Stimulated activated memory B cell treated with anti-CD40 and anti-IgM and Interleukin-4, amounts not matched to agents 10 μg/mL and 1 μg/mL and 100 μg/mL, for 72 hours (primary cell): ENCODE results near the gene MARK1.

Source experiments
- ATAC-seq: fragments of 150-1000 bp; cut with Tn5 transposase; 2 replicates; pipeline ENCODE4 v1.10.0; 2021
- H3K27ac Mint-ChIP-seq: one replicate; pipeline ENCODE4 v1.8.0; 2022; ENCODE audit warnings: mild to moderate bottlenecking, mixed read lengths
- H3K27me3 Mint-ChIP-seq: one replicate; pipeline ENCODE4 v1.8.0; 2022; ENCODE audit warnings: mixed read lengths
- H3K36me3 Mint-ChIP-seq: one replicate; pipeline ENCODE4 v1.8.0; 2022; ENCODE audit warnings: mixed read lengths
- H3K4me1 Mint-ChIP-seq: one replicate; pipeline ENCODE4 v1.8.0; 2022; ENCODE audit warnings: mixed read lengths
- H3K4me3 Mint-ChIP-seq: one replicate; pipeline ENCODE4 v1.8.0; 2022; ENCODE audit warnings: mild to moderate bottlenecking, moderate library complexity, mixed read lengths
- H3K9me3 Mint-ChIP-seq: one replicate; pipeline ENCODE4 v1.8.0; 2022; ENCODE audit warnings: mixed read lengths

Gene MARK1

DNA sequence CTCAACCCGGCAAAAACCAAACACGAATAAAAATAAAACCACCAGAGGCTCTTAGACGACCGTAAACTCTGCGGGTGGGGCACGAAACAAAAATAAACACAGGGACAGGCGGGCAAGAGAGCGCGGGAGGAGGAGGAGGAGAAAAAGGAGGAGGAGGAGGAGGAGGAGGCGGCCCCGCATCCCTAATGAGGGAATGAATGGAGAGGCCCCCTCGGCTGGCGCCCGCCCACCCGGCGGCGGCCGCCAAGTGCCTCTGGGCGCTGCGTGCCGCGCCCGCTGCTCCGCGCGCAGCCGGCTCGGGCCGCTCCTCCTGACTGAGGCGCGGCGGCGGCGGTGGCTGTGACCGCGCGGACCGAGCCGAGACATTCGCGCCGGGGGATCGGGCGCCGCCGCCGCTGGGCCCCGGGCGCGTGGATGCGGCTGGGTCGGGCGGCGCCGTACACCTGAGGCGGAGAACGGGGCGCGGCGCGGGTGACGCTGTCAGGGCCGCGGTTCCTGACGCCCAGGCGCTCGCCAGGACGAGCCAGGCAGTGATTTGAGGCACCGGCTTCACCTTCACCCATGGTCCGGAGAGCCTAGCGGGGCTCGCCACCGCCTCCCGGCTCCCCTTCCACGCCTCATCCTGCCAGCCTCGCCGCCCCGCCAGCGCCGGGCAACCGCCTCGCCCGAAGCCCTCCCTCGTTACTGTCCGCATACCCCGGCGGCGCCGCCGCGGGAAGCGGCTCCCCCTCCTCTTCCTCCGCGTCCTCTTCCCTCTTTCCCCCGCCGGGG is at the start of gene MARK1:
Gene MARK1 (plus strand): TSS at position 229 of the 771 bp plus-strand sequence. CDS start 687 bp downstream, outside the sequence.
- Mint-ChIP-seq H3K4me1 (peaks cover 21% of the 10 kb centered on the region), H3K4me3 (peak within 1 kb of the TSS; percentile 86), H3K9me3 (no peaks in the 10 kb centered on the region), H3K27ac (peak within 1 kb of the TSS; percentile 81), H3K36me3 (no peaks in the 10 kb centered on the region), H3K27me3 (peaks cover 48% of the 10 kb centered on the region)
- ATAC-seq = peak; percentile 76

DNA sequence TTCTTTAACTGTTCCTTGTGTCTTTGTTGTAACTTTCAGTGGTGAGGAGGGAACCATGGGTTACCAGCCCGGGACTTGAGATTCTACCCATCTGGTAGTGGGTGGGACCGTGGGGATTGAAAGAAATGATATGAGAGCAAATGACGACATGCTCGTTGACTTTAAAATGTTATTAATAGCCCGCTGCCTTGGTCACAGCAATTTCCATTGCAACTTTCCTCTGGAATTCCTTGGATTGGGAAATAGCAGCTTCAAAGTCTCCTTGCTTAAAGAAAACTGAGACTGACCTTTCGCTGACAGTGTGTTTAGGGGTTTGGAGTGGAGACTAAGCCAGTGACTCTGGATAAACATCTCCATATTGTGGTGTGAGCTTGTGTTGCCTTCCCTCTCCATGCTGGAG is 44.2 kb upstream of the MARK1 start:
- Mint-ChIP-seq H3K9me3 (no peaks in the 10 kb centered on the region), H3K4me3 (no peak overlapping the region), H3K27me3 (peaks cover 8% of the 10 kb centered on the region), H3K36me3 (no peaks in the 10 kb centered on the region), H3K4me1 (peaks cover 5% of the 10 kb centered on the region), H3K27ac (no peak overlapping the region)
- ATAC-seq = no peak

GRCh38 chr1:220484135-220484534 is 43.8 kb upstream of the MARK1 start:
- no peak overlapping the region for H3K27ac Mint-ChIP-seq
- H3K4me3 Mint-ChIP-seq = no peak overlapping the region
- H3K4me1 Mint-ChIP-seq = peaks cover 5% of the 10 kb centered on the region
- no peak for ATAC-seq
- H3K27me3 Mint-ChIP-seq = peaks cover 5% of the 10 kb centered on the region
- no peaks in the 10 kb centered on the region for H3K9me3 Mint-ChIP-seq
- H3K36me3 Mint-ChIP-seq = no peaks in the 10 kb centered on the region

GRCh38 chr1:220485131-220485530 is 42.8 kb upstream of the MARK1 start:
- peaks cover 5% of the 10 kb centered on the region for H3K4me1 Mint-ChIP-seq

DNA sequence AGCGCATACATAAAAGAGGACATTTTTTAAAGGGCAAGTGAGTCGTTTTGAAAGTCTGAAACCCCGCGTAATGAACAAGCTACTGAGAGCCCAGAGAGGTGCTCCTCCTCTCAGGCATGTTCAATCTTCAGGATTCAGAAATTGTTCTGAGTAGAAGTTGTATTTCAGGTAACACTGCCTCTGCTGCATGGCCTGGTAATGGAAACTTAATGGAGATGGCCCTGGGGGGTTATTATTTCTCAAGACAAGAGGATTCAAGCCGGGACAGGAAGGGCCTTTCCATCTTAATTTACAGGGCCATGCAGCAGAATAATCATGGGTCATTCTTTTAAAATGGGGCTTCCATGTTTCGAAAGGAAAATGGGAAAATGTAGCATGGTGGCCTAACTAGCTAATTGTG is 42.1 kb upstream of the MARK1 start:
- ATAC-seq = no peak
- Mint-ChIP-seq H3K9me3 (no peaks in the 10 kb centered on the region), H3K4me1 (peaks cover 5% of the 10 kb centered on the region), H3K27me3 (no peaks in the 10 kb centered on the region), H3K27ac (no peak overlapping the region), H3K36me3 (no peaks in the 10 kb centered on the region), H3K4me3 (no peak overlapping the region)

More at GRCh38 chr1:220485131-220485530, 42.8 kb upstream of the MARK1 start:
- Mint-ChIP-seq H3K27ac (no peak overlapping the region), H3K9me3 (no peaks in the 10 kb centered on the region), H3K36me3 (no peaks in the 10 kb centered on the region), H3K27me3 (no peaks in the 10 kb centered on the region), H3K4me3 (no peak overlapping the region)
- ATAC-seq = no peak

DNA sequence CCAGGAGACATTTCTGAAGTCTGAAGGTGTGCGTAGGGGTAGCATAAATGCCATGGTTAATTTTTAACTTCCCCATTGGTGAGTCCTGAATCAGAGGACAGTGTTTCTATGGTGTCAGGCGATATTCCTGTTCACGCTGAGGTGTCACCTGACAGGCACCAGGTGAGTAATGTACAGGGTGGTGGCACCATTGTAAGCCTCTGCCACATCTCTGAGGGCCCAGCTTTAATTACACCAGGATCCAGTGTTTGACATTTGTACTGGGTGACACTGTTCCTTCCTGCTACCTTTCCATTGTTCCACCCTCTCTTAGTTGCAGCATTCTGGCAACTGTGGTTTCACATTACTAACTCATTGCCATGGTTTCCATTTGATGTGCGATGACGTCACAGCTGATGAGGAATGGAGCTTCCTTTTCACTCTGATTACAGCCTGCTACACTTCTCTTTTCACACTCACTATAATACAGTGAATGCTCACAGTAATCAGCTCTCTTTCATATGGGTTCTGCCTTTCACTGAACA is 40.6 kb upstream of the MARK1 start:
- peak; percentile 40 for ATAC-seq

DNA sequence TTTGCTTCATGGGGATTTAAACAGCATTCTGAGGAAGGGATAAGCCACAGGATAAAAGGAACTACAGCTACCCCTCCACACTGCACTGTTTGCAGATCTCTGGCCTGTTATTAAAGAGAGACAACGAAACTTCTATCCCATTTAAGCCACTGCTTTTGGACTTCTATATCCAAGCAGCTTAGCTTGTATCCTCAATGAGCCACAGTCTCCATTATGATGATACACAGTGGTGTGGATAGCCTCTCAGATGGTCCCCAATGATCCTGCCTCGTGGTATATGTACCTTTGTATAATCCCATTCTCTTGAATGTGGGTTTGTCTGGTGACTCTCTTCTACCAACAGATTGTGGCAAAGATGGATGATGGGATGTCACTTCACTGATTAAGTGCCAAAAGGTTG is 36.0 kb upstream of the MARK1 start:
- no peak for ATAC-seq
- Mint-ChIP-seq H3K4me3 (no peak overlapping the region), H3K36me3 (no peaks in the 10 kb centered on the region), H3K27me3 (no peaks in the 10 kb centered on the region), H3K9me3 (no peaks in the 10 kb centered on the region), H3K27ac (no peak overlapping the region), H3K4me1 (peaks cover 5% of the 10 kb centered on the region)

More for the DNA sequence above, 40.6 kb upstream of the MARK1 start:
- Mint-ChIP-seq H3K36me3 (no peaks in the 10 kb centered on the region), H3K27me3 (no peaks in the 10 kb centered on the region), H3K4me1 (peaks cover 5% of the 10 kb centered on the region), H3K4me3 (no peak overlapping the region), H3K27ac (no peak overlapping the region), H3K9me3 (no peaks in the 10 kb centered on the region)

- Mint-ChIP-seq H3K27ac (no peak overlapping the region), H3K36me3 (no peaks in the 10 kb centered on the region), H3K9me3 (no peaks in the 10 kb centered on the region)
Measured at GRCh38 chr1:220497220-220497947, 30.6 kb upstream of the MARK1 start.

DNA sequence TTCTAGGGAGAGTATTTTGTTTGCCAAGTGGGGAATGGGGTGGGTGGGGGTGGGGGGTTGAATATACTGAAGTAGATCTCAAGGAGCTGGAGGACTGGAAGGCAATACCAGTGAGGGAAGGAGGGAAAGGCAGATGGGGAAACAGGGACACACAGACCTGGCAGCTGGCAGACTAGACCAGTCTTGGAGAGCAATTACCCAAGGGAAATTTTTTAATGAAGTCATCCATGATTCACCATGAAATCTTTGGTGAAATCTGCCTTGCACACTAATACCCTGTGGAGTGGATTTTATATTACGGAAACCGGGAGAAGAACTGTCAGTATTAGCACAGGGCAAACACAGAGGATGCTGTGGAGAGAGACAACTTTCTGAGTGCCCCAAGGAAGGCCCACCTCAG is 29.7 kb upstream of the MARK1 start:
- Mint-ChIP-seq H3K9me3 (no peaks in the 10 kb centered on the region), H3K27me3 (peaks cover 7% of the 10 kb centered on the region), H3K27ac (no peak overlapping the region), H3K36me3 (no peaks in the 10 kb centered on the region), H3K4me3 (no peak overlapping the region), H3K4me1 (no peaks in the 10 kb centered on the region)
- no peak for ATAC-seq

More at GRCh38 chr1:220497220-220497947, 30.6 kb upstream of the MARK1 start:
- ATAC-seq = no peak
- no peaks in the 10 kb centered on the region for H3K4me1 Mint-ChIP-seq
- no peak overlapping the region for H3K4me3 Mint-ChIP-seq
- H3K27me3 Mint-ChIP-seq = peaks cover 7% of the 10 kb centered on the region

DNA sequence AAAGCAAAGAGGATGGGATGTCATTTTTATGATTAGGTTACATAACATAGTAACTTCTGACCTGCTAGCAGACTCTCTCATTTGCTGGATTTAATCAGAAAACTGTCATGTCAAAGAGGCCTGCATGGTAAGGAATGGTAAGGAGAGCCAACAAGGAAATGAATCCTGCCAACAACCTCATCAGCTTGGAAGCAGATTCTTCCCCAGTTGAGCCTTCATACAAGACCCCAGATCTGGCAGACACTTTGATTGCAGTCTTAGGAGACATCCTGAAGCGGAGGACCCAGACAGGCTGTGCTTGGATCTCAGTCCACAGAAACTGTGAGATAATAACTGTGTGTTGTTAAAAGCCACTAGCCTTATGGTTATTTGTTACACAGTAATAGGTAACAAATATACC is 27.6 kb upstream of the MARK1 start:
- no peak for ATAC-seq
- H3K27me3 Mint-ChIP-seq = peaks cover 7% of the 10 kb centered on the region
- H3K9me3 Mint-ChIP-seq = no peaks in the 10 kb centered on the region
- H3K36me3 Mint-ChIP-seq = no peaks in the 10 kb centered on the region
- H3K27ac Mint-ChIP-seq = no peak overlapping the region
- no peak overlapping the region for H3K4me3 Mint-ChIP-seq
- no peaks in the 10 kb centered on the region for H3K4me1 Mint-ChIP-seq

- Mint-ChIP-seq H3K27ac (no peak overlapping the region), H3K4me1 (no peaks in the 10 kb centered on the region), H3K4me3 (no peak overlapping the region), H3K36me3 (no peaks in the 10 kb centered on the region), H3K27me3 (no peaks in the 10 kb centered on the region), H3K9me3 (no peaks in the 10 kb centered on the region)
- no peak for ATAC-seq
Measured at GRCh38 chr1:220504329-220504728, 23.6 kb upstream of the MARK1 start.

- no peak overlapping the region for H3K27ac Mint-ChIP-seq
- no peak overlapping the region for H3K4me3 Mint-ChIP-seq
- H3K27me3 Mint-ChIP-seq = no peaks in the 10 kb centered on the region
Measured at GRCh38 chr1:220507085-220507484, 20.9 kb upstream of the MARK1 start.

GRCh38 chr1:220511179-220511578 is 16.8 kb upstream of the MARK1 start:
- Mint-ChIP-seq H3K36me3 (no peaks in the 10 kb centered on the region), H3K27me3 (no peaks in the 10 kb centered on the region), H3K4me1 (no peaks in the 10 kb centered on the region), H3K9me3 (no peaks in the 10 kb centered on the region), H3K4me3 (no peak overlapping the region), H3K27ac (no peak overlapping the region)
- no peak for ATAC-seq

More at GRCh38 chr1:220507085-220507484, 20.9 kb upstream of the MARK1 start:
- H3K4me1 Mint-ChIP-seq = no peaks in the 10 kb centered on the region
- H3K36me3 Mint-ChIP-seq = no peaks in the 10 kb centered on the region
- ATAC-seq = no peak
- no peaks in the 10 kb centered on the region for H3K9me3 Mint-ChIP-seq

DNA sequence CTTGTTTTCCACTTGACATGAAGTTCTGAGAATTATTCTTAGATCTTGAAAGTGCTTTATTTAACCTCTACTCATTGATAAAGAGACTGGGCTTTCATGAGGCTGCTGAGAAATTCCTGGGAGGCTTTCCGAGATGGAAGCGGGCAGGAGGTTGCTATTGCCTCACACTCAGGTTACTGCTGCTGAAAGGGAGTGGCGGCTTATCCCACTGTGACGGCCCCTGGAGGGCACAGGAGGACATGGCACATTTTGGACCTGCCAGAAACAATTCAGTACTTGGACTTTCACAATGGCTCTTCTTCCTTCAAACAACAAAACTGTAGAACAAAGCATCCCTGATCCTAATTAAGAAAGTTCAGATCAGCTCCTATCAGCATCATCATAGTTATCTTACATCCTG is 16.2 kb upstream of the MARK1 start:
- Mint-ChIP-seq H3K4me3 (no peak overlapping the region), H3K9me3 (no peaks in the 10 kb centered on the region), H3K36me3 (no peaks in the 10 kb centered on the region), H3K27me3 (no peaks in the 10 kb centered on the region), H3K4me1 (no peaks in the 10 kb centered on the region), H3K27ac (no peak overlapping the region)
- no peak for ATAC-seq

GRCh38 chr1:220513834-220514233 is 14.1 kb upstream of the MARK1 start:
- no peak for ATAC-seq
- Mint-ChIP-seq H3K4me3 (no peak overlapping the region), H3K9me3 (no peaks in the 10 kb centered on the region), H3K4me1 (no peaks in the 10 kb centered on the region), H3K27me3 (peaks cover under 1% of the 10 kb centered on the region), H3K27ac (no peak overlapping the region), H3K36me3 (no peaks in the 10 kb centered on the region)

DNA sequence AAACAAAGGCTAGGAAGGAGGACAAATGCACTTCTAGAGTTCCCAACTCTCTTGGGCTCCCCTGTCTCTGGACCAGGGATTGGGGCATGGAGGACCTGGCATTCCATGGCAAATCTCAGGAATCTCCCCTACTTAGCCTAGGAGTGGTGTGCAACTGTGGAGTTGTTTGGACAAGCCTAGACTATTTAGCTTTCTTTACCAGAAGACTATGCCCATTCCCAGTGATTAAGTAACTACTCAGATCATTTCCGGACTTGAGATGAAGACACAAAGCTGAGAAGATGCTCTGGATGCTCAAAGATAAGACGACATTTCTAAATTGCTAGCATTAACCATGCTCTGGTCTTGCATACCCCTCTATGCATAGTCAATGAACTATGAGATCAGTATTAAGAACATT is 13.7 kb upstream of the MARK1 start:
- H3K27ac Mint-ChIP-seq = no peak overlapping the region
- no peak overlapping the region for H3K4me3 Mint-ChIP-seq
- no peak for ATAC-seq
- peaks cover 5% of the 10 kb centered on the region for H3K27me3 Mint-ChIP-seq
- H3K36me3 Mint-ChIP-seq = no peaks in the 10 kb centered on the region
- no peaks in the 10 kb centered on the region for H3K4me1 Mint-ChIP-seq
- no peaks in the 10 kb centered on the region for H3K9me3 Mint-ChIP-seq
